GM21381 (cell line): ENCODE data around the gene KCNJ16.

Experiments
- ATAC-seq: cut with Tn5 transposase; IDR thresholded peaks from one replicate; pipeline ENCODE4 v1.9.1; 2021; ENCODE audit warnings: mild to moderate bottlenecking, moderate library complexity; ENCODE audit not compliant: unreplicated experiment

KCNJ16 gene

GRCh38 chr17:70124723-70125122 lies 49.7 kb downstream of the KCNJ16 start:
- no peak for ATAC-seq

- no peak for ATAC-seq
Observed at GRCh38 chr17:70127221-70127873, 52.3 kb downstream of the KCNJ16 start.

- no peak for ATAC-seq
Observed at GRCh38 chr17:70128727-70129238, 53.8 kb downstream of the KCNJ16 start.

GRCh38 chr17:70130289-70130688 lies 55.3 kb downstream of the KCNJ16 start:
- no peak for ATAC-seq

DNA sequence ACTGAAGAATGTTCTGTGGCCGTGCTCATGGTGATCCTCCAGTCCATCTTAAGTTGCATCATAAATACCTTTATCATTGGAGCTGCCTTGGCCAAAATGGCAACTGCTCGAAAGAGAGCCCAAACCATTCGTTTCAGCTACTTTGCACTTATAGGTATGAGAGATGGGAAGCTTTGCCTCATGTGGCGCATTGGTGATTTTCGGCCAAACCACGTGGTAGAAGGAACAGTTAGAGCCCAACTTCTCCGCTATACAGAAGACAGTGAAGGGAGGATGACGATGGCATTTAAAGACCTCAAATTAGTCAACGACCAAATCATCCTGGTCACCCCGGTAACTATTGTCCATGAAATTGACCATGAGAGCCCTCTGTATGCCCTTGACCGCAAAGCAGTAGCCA lies 57.5 kb downstream of the KCNJ16 start:
- no peak for ATAC-seq

- ATAC-seq, result no peak
Observed at GRCh38 chr17:70134042-70134441, 59.0 kb downstream of the KCNJ16 start.

DNA sequence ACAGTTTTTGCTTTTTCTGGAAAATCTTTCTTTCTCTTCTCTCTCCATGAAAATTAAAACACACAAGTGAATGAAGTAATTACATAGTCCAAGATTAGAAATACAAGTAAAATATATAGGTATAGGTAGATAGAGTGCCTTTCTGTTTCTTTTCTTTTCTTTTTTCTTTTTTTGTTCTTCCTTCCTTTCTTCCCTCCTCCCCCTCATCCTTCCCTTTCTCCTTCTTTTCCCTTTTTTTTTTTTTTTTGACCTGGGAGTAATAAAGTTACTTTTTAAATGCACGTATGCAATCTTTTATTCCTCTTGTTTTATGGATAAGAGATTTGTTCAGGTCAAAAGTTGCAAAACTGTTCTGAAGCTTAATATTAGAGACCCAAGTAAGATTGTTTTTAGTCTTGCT lies 59.8 kb downstream of the KCNJ16 start:
- ATAC-seq, result no peak

GRCh38 chr17:70136131-70136530 lies 61.1 kb downstream of the KCNJ16 start:
- no peak for ATAC-seq

GRCh38 chr17:70137451-70138230 lies 62.6 kb downstream of the KCNJ16 start:
- ATAC-seq, result peak; percentile 100

GRCh38 chr17:70138291-70138865 lies 63.4 kb downstream of the KCNJ16 start:
- ATAC-seq, result no peak

- no peak for ATAC-seq
Observed at GRCh38 chr17:70139449-70139993, 64.5 kb downstream of the KCNJ16 start.

DNA sequence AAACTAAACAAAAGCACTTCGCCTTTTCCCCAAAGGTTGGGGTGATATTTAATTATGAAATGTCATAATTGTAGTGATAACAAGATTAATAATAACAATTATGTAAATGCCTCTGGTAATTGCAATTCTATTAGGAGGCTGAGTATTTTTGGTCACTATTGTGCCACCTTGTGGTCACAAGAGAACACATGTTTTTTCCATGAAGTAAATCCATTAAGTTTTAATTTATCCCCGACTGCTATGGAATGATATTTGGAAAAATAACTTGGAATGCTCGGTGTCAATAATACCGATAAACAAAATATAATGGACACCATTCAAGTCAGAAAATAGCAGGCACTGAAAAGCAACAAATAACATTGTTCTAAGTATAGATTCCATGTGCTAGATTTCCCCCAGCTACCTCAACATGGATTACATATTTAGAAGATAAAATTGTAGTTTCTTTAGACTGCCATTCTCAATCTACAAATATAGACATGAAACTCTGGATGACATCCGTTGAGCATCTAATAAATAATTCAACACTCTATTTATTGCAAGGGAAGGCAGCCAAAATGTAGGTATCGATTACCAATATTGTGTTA lies 69.3 kb downstream of the KCNJ16 start:
- ATAC-seq, result no peak

DNA sequence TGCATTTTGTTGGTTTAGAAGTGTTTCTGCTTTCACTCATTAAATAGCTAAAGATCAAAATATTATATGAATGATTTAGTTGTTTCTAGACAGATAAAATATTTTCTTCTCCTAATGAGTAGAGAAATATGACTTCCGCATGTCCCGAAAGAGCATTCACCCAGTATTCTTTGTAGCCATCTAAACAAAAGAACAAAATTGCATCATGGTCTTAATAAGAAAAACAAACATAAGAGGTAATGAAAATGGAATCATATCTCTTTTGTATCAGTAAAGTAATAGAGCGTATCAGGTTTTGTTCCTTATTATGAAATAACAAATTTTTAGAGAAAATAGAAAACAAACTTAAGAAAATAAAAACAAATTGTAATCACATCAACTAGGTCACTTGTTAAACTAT lies 78.2 kb downstream of the KCNJ16 start:
- no peak for ATAC-seq

DNA sequence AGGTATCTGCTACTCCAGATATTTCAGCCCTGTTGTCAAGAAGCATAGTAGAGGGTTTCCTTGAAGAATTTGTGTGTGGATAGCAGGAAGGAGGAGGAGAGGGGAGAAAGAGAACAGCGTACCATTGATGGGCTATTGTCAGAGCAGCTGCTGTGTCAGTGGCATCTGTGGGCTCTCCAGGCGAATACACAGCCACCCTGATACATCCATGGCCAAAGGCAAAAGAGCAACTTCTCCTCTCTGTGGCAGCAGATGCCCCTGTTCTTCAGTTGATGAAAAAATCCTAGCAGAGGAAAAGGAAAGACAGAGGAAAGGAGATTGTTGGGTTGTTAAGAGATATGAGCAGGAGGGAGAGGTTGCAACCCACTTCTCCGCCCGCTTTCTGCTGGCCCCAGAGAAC lies 82.1 kb downstream of the KCNJ16 start:
- ATAC-seq, result no peak

GRCh38 chr17:70158180-70158579 lies 83.2 kb downstream of the KCNJ16 start:
- no peak for ATAC-seq

- ATAC-seq, result no peak
Observed at GRCh38 chr17:70158591-70158990, 83.6 kb downstream of the KCNJ16 start.

DNA sequence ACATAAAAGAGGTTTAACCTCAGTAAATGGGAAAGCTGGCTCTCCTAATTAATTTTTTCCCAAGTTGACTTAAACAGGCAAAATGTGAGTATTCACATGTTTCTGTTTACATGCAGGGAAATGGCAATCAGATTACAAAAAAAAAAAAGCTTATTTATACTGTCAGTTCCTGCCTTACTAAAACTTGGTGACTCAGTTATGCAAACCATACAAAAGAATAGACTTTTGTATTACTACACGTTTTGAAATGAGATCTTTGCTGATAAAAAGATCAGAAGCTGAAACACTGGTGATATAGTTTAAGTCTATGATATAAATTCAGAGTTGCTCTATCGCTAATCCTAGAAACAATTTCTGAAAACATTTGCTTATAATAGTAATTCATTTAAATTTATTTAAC lies 85.0 kb downstream of the KCNJ16 start:
- no peak for ATAC-seq

- ATAC-seq, result no peak
Observed at GRCh38 chr17:70161519-70161918, 86.5 kb downstream of the KCNJ16 start.

- ATAC-seq, result no peak
Observed at GRCh38 chr17:70165383-70165782, 90.4 kb downstream of the KCNJ16 start.

- no peak for ATAC-seq
Observed at GRCh38 chr17:70166615-70167014, 91.6 kb downstream of the KCNJ16 start.
